DOHH2 (cell line): Measurements from ENCODE around the gene WAC.

Experiments used
- H3F3A ChIP-seq: fragments of 200-600 bp; sonication (generic), shearing (Covaris generic); 2 replicates; pipeline ENCODE4 v1.6.0; 2016; ENCODE audit warnings: antibody characterized with exemption, mild to moderate bottlenecking; ENCODE audit not compliant: control insufficient read depth, insufficient read depth
- H3K27ac ChIP-seq: fragments of 200-600 bp; sonication (generic); 2 replicates; pipeline ENCODE4 v1.5.1; 2014; ENCODE audit warnings: low read depth, mild to moderate bottlenecking, low read length, moderate library complexity
- H3K27me3 ChIP-seq: fragments of 200-600 bp; sonication (generic); 2 replicates; pipeline ENCODE4 v1.6.1; 2014; ENCODE audit warnings: mild to moderate bottlenecking, low read length, mixed read lengths; ENCODE audit not compliant: control insufficient read depth
- H3K36me3 ChIP-seq: fragments of 200-600 bp; sonication (generic); 2 replicates; pipeline ENCODE4 v1.6.1; 2014; ENCODE audit warnings: mild to moderate bottlenecking, low read length, moderate library complexity, mixed read lengths; ENCODE audit not compliant: control insufficient read depth
- H3K4me1 ChIP-seq: fragments of 200-600 bp; sonication (generic); 2 replicates; pipeline ENCODE4 v1.6.1; 2014; ENCODE audit warnings: mild to moderate bottlenecking, low read length, mixed read lengths; ENCODE audit not compliant: control insufficient read depth
- H3K4me2 ChIP-seq: fragments of 200-600 bp; sonication (generic); 2 replicates; pipeline ENCODE4 v1.6.0; 2014; ENCODE audit warnings: mild to moderate bottlenecking, low read length, moderate library complexity
- H3K4me3 ChIP-seq: fragments of 200-600 bp; sonication (generic); 2 replicates; pipeline ENCODE4 v1.5.1; 2014; ENCODE audit warnings: mild to moderate bottlenecking, low read length, mixed read lengths
- H3K79me2 ChIP-seq: fragments of 200-600 bp; sonication (generic); 2 replicates; pipeline ENCODE4 v1.6.1; 2014; ENCODE audit warnings: mild to moderate bottlenecking, low read length, mixed read lengths; ENCODE audit not compliant: control insufficient read depth
- H3K9me2 ChIP-seq: fragments of 200-600 bp; sonication (generic); replicated peaks from 2 replicates; pipeline ENCODE4 v1.6.1; 2014; ENCODE audit warnings: mild to moderate bottlenecking, low read length, mixed read lengths; ENCODE audit not compliant: control insufficient read depth
- H3K9me3 ChIP-seq: fragments of 200-600 bp; sonication (generic); 2 replicates; pipeline ENCODE4 v1.6.1; 2014; ENCODE audit warnings: antibody characterized with exemption, low read length, mixed read lengths; ENCODE audit not compliant: control insufficient read depth, insufficient read depth
- H4K20me1 ChIP-seq: fragments of 200-600 bp; sonication (generic); 2 replicates; pipeline ENCODE4 v1.6.0; 2014; ENCODE audit warnings: low read depth, mild to moderate bottlenecking, antibody characterized with exemption, low read length, moderate library complexity; ENCODE audit not compliant: control insufficient read depth, insufficient read depth
- CTCF ChIP-seq: fragments of 200-600 bp; sonication (generic); IDR thresholded peaks from one replicate; pipeline ENCODE4 v1.5.1; 2014; ENCODE audit warnings: antibody characterized with exemption, mild to moderate bottlenecking, low read depth, low read length; ENCODE audit not compliant: poor library complexity, severe bottlenecking
- EZH2phosphoT487 ChIP-seq: fragments of 200-600 bp; sonication (generic); IDR thresholded peaks from 2 replicates; pipeline ENCODE4 v1.6.1; 2017; ENCODE audit warnings: borderline replicate concordance, mild to moderate bottlenecking, antibody characterized with exemption, low read length, moderate library complexity, mixed read lengths

Gene WAC

GRCh38 chr10:28523725-28524252 is 9.1 kb upstream of the WAC start:
- no peak overlapping the region for H3K4me3 ChIP-seq
- no peaks in the 10 kb centered on the region for H3F3A ChIP-seq
- H3K4me1 ChIP-seq, result no peaks in the 10 kb centered on the region
- H3K36me3 ChIP-seq, result peaks cover 29% of the 10 kb centered on the region
- no peak overlapping the region for H3K4me2 ChIP-seq
- no peaks in the 10 kb centered on the region for H3K27me3 ChIP-seq
- no peaks in the 10 kb centered on the region for H3K9me2 ChIP-seq
- H3K9me3 ChIP-seq, result peaks cover 5% of the 10 kb centered on the region; the same call in 1 of the 2 replicates
- H4K20me1 ChIP-seq, result no peaks in the 10 kb centered on the region
- TF ChIP-seq EZH2phosphoT487, result no peak
- TF ChIP-seq CTCF, result no peak
- H3K27ac ChIP-seq, result no peak overlapping the region
- H3K79me2 ChIP-seq, result peaks cover 14% of the 10 kb centered on the region

DNA sequence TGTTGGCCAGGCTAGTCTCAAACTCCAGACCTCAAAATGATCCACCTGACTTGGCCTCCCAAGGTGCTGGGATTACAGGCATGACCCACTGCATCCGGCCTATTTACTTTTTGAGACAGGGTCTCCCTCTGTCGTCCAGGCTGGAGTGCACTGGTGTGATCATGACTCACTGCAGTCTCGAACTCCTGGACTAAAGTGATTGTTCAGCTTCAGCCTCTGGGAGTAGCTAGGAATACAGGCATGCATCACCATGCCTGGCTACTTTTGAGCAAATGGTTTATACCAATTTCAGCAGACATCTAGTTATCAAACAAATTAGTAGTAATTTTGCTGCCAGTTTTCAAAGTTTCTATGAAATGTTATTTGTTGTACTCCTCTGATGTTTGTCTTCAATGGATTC is 2.2 kb upstream of the WAC start:
- TF ChIP-seq EZH2phosphoT487 (no peak), CTCF (no peak)
- Histone ChIP-seq H3K27ac (no peak overlapping the region), H3F3A (no peaks in the 10 kb centered on the region), H3K9me2 (no peaks in the 10 kb centered on the region), H3K9me3 (no peaks in the 10 kb centered on the region), H3K4me1 (peaks cover 29% of the 10 kb centered on the region), H4K20me1 (peaks cover 17% of the 10 kb centered on the region), H3K36me3 (peaks cover 49% of the 10 kb centered on the region), H3K79me2 (peaks cover 72% of the 10 kb centered on the region), H3K27me3 (no peaks in the 10 kb centered on the region), H3K4me2 (peak overlapping the region; percentile 75), H3K4me3 (peak overlapping the region; percentile 80)

GRCh38 chr10:28533186-28533564 is 257 bp downstream of the WAC start:
- peaks cover 87% of the 10 kb centered on the region for H3K79me2 ChIP-seq
- H3K36me3 ChIP-seq, result peaks cover 66% of the 10 kb centered on the region
- no peaks in the 10 kb centered on the region for H3F3A ChIP-seq
- H3K9me2 ChIP-seq, result no peaks in the 10 kb centered on the region
- H3K4me1 ChIP-seq, result peaks cover 51% of the 10 kb centered on the region
- H3K27me3 ChIP-seq, result no peaks in the 10 kb centered on the region
- peak overlapping the region; percentile 75 for H3K4me2 ChIP-seq
- H3K4me3 ChIP-seq, result peak overlapping the region; percentile 80
- peak overlapping the region; percentile 94 for H3K27ac ChIP-seq
- H4K20me1 ChIP-seq, result peaks cover 32% of the 10 kb centered on the region
- no peaks in the 10 kb centered on the region for H3K9me3 ChIP-seq
- TF ChIP-seq CTCF, result no peak
- no peak for TF ChIP-seq EZH2phosphoT487
